Posterior vena cava (tissue), 2 donors: ENCODE data around the gene ABCF3. TPM values are rescaled to one million over a fixed set of nuclear protein-coding genes. Genes with fewer than 3 reads are reported as not detected.
"Not testable (repeated sequence)": the region's sequence is repeated elsewhere in the genome, so short reads cannot be mapped to it uniquely, and the experiment has no call there.

ENCODE experiments used
- DNase-seq: peaks from one replicate; pipeline ENCODE4 v3.0.0-alpha.2; 2020; ENCODE audit warnings: low spot score
- intact Hi-C, 2 donors: fragments of 100-400 bp; cut with DNase I; formaldehyde crosslinking; loops; one replicate each; pipeline versions ENCODE4 v1.14.1 to v1.14.2; 2022 to 2023
- long read RNA-seq, 2 donors: library from polyadenylated mRNA; unstranded; transcript quantifications; one replicate each; pipeline ENCODE4 v2.0.0, GENCODE V29; 2020 to 2021
- total RNA-seq, 2 donors: library from RNA; stranded (reverse); fragmentation: NEBNext Ultra II Directional; extraction: Animal tissue kit (Norgen Biotek cat#: 25700); gene quantifications; one replicate each; pipeline ENCODE4 v1.2.1, GENCODE V29; 2021
- donor health status: DM: yes; HTN: yes; CAD: no.
- donor health status: DM: yes; HTN: yes; CAD: no.

Gene ABCF3
- 10 to 100 TPM; 38.9 to 48.8 TPM for total RNA-seq
- long read RNA-seq, donor 1, transcript ABCF3-203 (21 exons, 2,624 nt) = major isoform, 17 of 21 reads
- long read RNA-seq, donor 1, partial matches to known transcripts = 1 of 21 reads
- long read RNA-seq, donor 1, other reads (novel, unspliced or antisense) = 3 of 21 reads
- long read RNA-seq, donor 2, transcript ABCF3-203 (21 exons, 2,624 nt) = major isoform, 98 of 132 reads
- long read RNA-seq, donor 2, partial matches to known transcripts = 10 of 132 reads
- long read RNA-seq, donor 2, other reads (novel, unspliced or antisense) = 24 of 132 reads

DNA sequence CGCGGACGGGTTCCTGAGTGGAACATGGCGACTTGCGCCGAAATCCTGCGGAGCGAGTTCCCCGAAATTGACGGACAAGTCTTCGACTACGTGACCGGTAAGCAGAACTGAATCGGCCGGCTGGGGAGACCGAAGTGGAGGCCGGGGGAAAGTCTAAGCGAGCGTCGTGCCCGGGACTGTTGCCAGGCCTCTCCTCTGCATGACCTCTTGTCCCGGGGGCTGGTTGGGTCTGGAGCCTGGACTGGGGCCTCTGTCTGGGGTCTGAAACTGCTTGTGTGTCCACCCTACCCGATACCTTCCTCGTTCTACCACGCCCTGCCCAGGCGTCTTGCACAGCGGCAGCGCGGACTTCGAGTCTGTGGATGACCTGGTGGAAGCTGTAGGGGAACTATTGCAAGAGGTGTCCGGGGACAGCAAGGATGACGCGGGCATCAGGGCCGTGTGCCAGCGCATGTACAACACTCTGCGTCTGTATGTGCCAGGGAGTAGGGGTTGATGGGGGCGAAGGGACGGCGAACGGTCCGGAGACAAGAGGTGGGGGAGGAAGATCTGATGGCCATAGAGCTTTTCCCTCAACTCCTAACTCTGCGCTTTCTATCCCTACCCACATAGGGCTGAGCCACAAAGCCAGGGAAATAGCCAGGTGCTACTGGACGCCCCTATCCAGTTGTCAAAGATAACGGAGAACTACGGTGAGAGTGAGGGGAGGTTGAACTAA, at the start of gene ABCF3:
TSS of gene ABCF3 (plus strand) at position 16 of the 718 bp plus-strand sequence. CDS start at position 25, 9 bp downstream.
- peak; percentile 90 for DNase-seq

GRCh38 chr3:184140436-184140835, 45.6 kb upstream of the ABCF3 start:
- no peak for DNase-seq
- intact Hi-C loops = loop anchor here in 1 of 2 donors (10.0 kb wide), 1 partner anchor 104 kb away; the partner anchor contains the start of genes ALG3 and EEF1AKMT4

More for the DNA sequence above, at the start of gene ABCF3:
- intact Hi-C loops = loop anchor here in 1 of 2 donors (10.0 kb wide), 2 partner anchors 52 to 128 kb away; partner anchors contain the start of genes EIF2B5 and EIF4G1

- DNase-seq = no peak
- intact Hi-C loops = loop anchor here in 1 of 2 donors (10.0 kb wide), 1 partner anchor 103 kb away; the partner anchor contains the start of genes ALG3 and EEF1AKMT4
Measured at GRCh38 chr3:184142199-184142598, 43.8 kb upstream of the ABCF3 start.

- intact Hi-C loops = loop anchor here in 1 of 2 donors (10.0 kb wide), 1 partner anchor 101 kb away; the partner anchor contains the start of genes ALG3 and EEF1AKMT4
- no peak for DNase-seq
Measured at GRCh38 chr3:184143327-184143726, 42.7 kb upstream of the ABCF3 start.

GRCh38 chr3:184144505-184144904, 41.5 kb upstream of the ABCF3 start:
- DNase-seq = no peak
- intact Hi-C loops = loop anchor here in 1 of 2 donors (10.0 kb wide), 1 partner anchor 100 kb away; the partner anchor contains the start of genes ALG3 and EEF1AKMT4

GRCh38 chr3:184145111-184145524, 40.9 kb upstream of the ABCF3 start:
- intact Hi-C loops = loop anchor here in 1 of 2 donors (10.0 kb wide), 1 partner anchor 100 kb away; the partner anchor contains the start of genes ALG3 and EEF1AKMT4
- DNase-seq = no peak

DNA sequence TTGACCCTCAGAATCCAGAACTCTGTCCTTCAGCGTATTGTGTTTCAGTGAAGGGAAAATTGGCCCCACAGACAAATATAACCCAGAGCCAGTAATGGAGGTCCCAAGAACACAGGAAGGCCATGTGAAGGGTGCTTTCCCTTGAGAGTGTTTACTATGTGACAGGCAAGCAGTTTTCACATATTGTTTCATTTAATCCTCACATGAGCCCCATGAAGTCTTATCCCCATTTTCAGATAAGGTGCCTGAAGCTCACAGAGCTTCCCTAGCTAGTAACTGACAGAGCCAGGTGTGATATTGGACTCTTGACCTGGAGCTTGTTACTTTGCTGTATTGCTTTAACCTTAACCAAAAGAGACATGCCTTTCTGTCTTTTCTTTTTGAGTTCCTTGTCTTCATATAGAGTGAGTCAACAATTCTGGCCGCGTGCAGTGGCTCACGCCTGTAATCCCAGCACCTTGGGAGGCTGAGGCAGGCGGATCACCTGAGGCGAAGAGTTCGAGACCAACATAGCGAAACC, 40.2 kb upstream of the ABCF3 start:
- intact Hi-C loops = loop anchor here in 1 of 2 donors (10.0 kb wide), 1 partner anchor 99 kb away; the partner anchor contains the start of genes ALG3 and EEF1AKMT4
- DNase-seq = no peak

DNA sequence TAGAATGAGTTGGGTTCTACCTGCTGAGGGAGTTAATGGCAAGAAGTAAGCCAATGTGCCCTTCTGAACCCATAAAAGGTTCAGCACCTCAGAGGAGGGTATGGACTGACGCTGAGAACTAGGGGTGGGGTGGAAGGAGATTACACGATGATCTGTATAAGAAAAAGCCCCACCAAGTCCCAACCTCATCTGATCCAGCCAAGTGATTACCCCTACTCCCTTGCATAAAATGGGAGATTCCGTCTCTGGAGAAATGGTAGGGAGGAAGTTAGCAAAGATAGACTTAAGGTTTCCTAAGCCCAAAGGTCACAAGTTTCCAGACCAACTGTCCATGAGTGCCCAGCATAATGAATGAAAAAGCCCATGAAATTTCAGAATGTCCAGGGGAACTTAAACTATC, 37.9 kb upstream of the ABCF3 start:
- intact Hi-C loops = loop anchor here in 1 of 2 donors (10.0 kb wide), 1 partner anchor 97 kb away; the partner anchor contains the start of genes ALG3 and EEF1AKMT4

DNA sequence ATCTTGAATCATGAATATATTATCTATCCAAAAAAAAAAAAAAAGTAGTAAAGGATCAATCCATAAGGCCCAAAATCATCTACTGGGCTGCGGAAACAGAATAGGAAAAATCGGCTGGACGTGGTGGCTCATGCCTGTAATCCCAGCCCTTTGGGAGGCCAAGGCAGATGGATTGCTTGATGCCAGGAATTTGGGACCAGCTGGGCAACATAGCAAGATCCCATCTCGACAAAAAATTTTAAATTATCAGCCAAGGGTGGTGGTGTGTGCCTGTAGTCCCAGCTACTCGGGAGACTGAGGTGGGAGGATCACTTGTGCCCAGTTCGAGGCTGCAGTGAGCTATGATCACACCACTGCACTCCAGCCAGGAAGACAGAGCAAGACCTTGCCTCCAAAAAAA, 36.9 kb upstream of the ABCF3 start:
- intact Hi-C loops = loop anchor here in 1 of 2 donors (10.0 kb wide), 1 partner anchor 96 kb away; the partner anchor contains the start of genes ALG3 and EEF1AKMT4

More for the DNA sequence above, 37.9 kb upstream of the ABCF3 start:
- no peak for DNase-seq

DNA sequence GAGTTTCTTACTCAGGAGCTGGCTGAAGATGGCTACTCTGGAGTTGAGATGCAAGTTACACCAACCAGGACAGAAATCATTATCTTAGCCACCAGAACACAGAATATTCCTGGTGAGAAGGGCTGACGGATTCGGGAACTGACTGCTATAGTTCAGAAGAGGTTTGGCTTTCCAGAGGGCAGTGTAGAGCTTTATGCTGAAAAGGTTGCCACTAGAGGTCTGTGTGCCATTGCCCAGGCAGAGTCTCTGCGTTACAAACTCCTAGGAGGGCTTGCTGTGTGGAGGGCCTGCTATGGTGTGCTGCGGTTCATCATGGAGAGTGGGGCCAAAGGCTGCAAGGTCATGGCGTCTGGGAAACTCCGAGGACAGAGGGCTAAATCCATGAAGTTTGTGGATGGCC, 36.2 kb upstream of the ABCF3 start:
- intact Hi-C loops = loop anchor here in 1 of 2 donors (10.0 kb wide), 1 partner anchor 95 kb away; the partner anchor contains the start of genes ALG3 and EEF1AKMT4
- DNase-seq = not testable (repeated sequence)

More for the DNA sequence above, 36.9 kb upstream of the ABCF3 start:
- no peak for DNase-seq

DNA sequence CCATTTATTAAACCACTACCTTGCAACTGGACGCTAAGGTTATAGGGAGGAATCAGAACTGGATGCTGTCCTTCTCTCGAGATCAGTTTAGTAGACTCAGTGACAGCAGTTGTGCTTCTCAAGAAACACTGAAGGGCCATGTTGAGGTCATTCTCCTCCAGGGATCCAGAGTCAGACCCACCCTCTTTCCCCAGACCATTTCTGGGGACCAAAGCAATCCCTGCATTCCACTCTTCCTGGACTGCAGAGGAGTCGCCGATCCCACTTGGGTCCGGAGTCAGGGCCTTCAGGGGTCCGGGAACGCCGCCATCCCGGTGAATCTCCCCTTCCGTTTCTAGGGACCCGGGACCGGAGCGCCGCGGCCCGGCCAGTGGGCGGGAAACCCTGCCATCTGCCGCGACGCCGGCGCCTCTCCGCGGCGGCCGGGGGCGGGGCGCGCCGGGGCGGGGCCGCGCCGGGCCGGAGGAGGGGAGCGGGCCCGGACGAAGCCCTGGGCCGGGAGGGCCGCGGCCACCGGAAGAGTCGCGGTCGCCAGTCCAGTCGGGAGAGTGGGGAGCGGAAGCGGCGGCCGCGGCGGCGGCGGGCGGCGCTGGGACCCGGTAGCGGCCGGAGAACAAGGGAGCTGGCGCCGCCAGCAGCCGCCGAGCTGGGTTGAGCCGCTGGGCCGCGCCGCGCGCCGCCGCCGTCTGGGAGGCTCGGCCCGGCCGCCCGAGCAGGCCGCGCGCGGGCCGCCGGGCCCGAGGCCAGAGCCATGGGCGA, 30.9 kb upstream of the ABCF3 start, which contains the start of gene DVL3:
TSS of gene DVL3 (plus strand) at position 493 of the 759 bp plus-strand sequence. CDS start at position 752, 259 bp downstream.
- peak; percentile 93 for DNase-seq
- intact Hi-C loops = no loop called here

GRCh38 chr3:184155644-184156521, 30.1 kb upstream of the ABCF3 start:
- DNase-seq = no peak
- intact Hi-C loops = no loop called here

GRCh38 chr3:184156522-184156955, 29.5 kb upstream of the ABCF3 start:
- no peak for DNase-seq
- intact Hi-C loops = no loop called here

- intact Hi-C loops = no loop called here
- DNase-seq = no peak
Measured at GRCh38 chr3:184157206-184157605, 28.8 kb upstream of the ABCF3 start.

- DNase-seq = no peak
- intact Hi-C loops = no loop called here
Measured at GRCh38 chr3:184158404-184158803, 27.6 kb upstream of the ABCF3 start.

- intact Hi-C loops = no loop called here
- DNase-seq = no peak
Measured at GRCh38 chr3:184160456-184160855, 25.5 kb upstream of the ABCF3 start.

DNA sequence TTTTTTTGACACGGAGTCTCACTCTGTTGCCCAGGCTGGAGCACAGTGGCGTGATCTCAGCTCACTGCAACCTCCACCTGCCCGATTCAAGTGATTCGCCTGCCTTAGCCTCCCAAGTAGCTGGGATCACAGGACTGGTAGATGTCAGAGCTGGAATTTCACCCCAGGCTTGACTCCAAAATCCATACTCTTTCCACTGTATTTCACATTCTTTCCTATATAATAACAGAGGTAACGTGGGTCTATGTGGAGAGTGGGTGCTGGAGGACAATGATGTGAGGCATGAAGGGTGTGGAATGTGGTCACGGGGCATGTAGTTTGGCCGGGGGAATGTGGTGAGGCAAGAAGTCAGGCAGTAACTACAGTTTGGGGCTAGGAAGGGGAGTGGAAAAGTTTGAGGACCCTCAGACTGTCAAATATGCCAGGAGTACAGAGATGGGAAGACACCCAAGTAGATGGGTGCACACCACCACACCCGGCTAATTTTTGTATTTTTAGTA, 23.4 kb upstream of the ABCF3 start:
- intact Hi-C loops, DNase-seq: not testable (repeated sequence)
